SU-DHL-6 (cell line): ENCODE results near the gene HPS4.
"Not testable (repeated sequence)": the region's sequence is repeated elsewhere in the genome, so short reads cannot be mapped to it uniquely, and the experiment has no call there.

Experiments
- EZH2phosphoT487 ChIP-seq: fragments of 200-600 bp; sonication (generic), shearing (Covaris generic); conservative IDR thresholded peaks from 2 replicates; pipeline ENCODE4 v1.6.1; 2018; ENCODE audit warnings: mild to moderate bottlenecking, antibody characterized with exemption, low read length, moderate library complexity, mixed read lengths
- TF ChIP-seq, protein P1 (sequence below): fragments of 200-600 bp; sonication (generic); IDR thresholded peaks from one replicate; pipeline ENCODE4 v1.5.1; 2017; ENCODE audit warnings: antibody characterized with exemption, mild to moderate bottlenecking, low read length, moderate library complexity; ENCODE audit not compliant: insufficient read depth, poor library complexity, severe bottlenecking

DNA sequence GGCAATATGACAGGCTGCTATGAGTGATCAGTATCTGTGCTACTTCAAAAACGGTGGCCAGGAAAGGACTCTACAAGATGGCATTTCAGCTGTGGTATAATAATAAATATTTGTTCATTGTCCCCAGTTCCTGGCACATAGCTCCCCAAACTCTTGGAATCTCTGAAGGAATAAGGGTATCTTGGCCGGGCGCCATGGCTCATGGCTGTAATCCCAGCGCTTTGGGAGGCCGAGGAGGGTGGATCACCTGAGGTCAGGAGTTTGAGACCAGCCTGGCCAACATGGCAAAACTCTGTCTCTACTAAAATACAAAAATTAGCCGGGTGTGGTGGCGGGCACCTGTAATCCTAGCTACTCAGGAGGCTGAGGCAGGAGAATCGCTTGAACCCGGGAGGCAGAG lies 44.9 kb upstream of the HPS4 start:
- TF ChIP-seq, protein P1, sequence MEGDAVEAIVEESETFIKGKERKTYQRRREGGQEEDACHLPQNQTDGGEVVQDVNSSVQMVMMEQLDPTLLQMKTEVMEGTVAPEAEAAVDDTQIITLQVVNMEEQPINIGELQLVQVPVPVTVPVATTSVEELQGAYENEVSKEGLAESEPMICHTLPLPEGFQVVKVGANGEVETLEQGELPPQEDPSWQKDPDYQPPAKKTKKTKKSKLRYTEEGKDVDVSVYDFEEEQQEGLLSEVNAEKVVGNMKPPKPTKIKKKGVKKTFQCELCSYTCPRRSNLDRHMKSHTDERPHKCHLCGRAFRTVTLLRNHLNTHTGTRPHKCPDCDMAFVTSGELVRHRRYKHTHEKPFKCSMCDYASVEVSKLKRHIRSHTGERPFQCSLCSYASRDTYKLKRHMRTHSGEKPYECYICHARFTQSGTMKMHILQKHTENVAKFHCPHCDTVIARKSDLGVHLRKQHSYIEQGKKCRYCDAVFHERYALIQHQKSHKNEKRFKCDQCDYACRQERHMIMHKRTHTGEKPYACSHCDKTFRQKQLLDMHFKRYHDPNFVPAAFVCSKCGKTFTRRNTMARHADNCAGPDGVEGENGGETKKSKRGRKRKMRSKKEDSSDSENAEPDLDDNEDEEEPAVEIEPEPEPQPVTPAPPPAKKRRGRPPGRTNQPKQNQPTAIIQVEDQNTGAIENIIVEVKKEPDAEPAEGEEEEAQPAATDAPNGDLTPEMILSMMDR: not testable (repeated sequence)
- not testable (repeated sequence) for TF ChIP-seq EZH2phosphoT487
